Activated CD8-positive, alpha-beta T cell treated with anti-CD3 and anti-CD28 coated beads for 36 hours (primary cell): ENCODE measurements around the gene MALSU1. TPM values are rescaled to one million over a fixed set of nuclear protein-coding genes. Genes with fewer than 3 reads are reported as not detected.

ENCODE experiments used
- ATAC-seq: fragments of 200-7000 bp; cut with Tn5 transposase; one replicate; pipeline ENCODE4 v1.10.0; 2021; ENCODE audit warnings: mild to moderate bottlenecking, moderate library complexity
- CTCF ChIA-PET: fragments of 350-600 bp; sonication (Branson Sonifier 250); formaldehyde crosslinking; loops from one replicate; lab custom pipeline; 2021; ENCODE audit warnings: antibody characterized with exemption; lab: Charles Lee
- POLR2A ChIA-PET: fragments of 350-600 bp; sonication (Branson Sonifier 250); formaldehyde crosslinking; loops from one replicate; lab custom pipeline; 2021; ENCODE audit warnings: antibody characterized with exemption; lab: Charles Lee
- DNase-seq: peaks from one replicate; pipeline ENCODE4 v3.0.0-alpha.2; 2020
- H3K27ac Mint-ChIP-seq: one replicate; pipeline ENCODE4 v1.8.0; 2021; ENCODE audit warnings: mild to moderate bottlenecking, mixed read lengths
- H3K27me3 Mint-ChIP-seq: one replicate; pipeline ENCODE4 v1.8.0; 2021; ENCODE audit warnings: mixed read lengths
- H3K36me3 Mint-ChIP-seq: one replicate; pipeline ENCODE4 v1.8.0; 2021; ENCODE audit warnings: low read depth, mixed read lengths
- H3K4me1 Mint-ChIP-seq: one replicate; pipeline ENCODE4 v1.8.0; 2021; ENCODE audit warnings: low read depth, mixed read lengths
- H3K4me3 Mint-ChIP-seq: one replicate; pipeline ENCODE4 v1.8.0; 2021; ENCODE audit warnings: mild to moderate bottlenecking, moderate library complexity, mixed read lengths
- H3K9me3 Mint-ChIP-seq: one replicate; pipeline ENCODE4 v1.8.0; 2021; ENCODE audit warnings: mixed read lengths
- CTCF ChIP-seq: fragments of 200-600 bp; IDR thresholded peaks from one replicate; pipeline ENCODE4 v1.8.0; 2022; ENCODE audit warnings: antibody characterized with exemption, mild to moderate bottlenecking
- intact Hi-C: fragments of 100-400 bp; cut with micrococcal nuclease; formaldehyde crosslinking; loops from one replicate; pipeline ENCODE4 v1.10.0; 2022
- total RNA-seq, 2 experiments: library from RNA; stranded (reverse); gene quantifications; one replicate each; pipeline ENCODE4 v1.2.3, GENCODE V29; 2021

MALSU1 gene
- total RNA-seq, 2 experiments from 2014 or later: 99.1 to 101 TPM

DNA sequence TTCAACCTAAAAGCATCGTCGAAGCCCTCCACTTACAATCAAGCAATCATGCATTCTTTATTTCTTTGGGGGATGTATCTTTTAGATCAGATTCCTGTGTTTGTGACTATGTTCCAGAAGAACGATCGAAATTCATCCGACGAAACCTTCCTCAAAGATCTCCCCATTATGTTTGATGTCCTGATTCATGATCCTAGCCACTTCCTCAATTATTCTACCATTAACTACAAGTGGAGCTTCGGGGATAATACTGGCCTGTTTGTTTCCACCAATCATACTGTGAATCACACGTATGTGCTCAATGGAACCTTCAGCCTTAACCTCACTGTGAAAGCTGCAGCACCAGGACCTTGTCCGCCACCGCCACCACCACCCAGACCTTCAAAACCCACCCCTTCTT is 38.8 kb upstream of the MALSU1 start:
- POLR2A ChIA-PET: interaction anchor here (0.6 kb wide), 1 partner anchor 38 kb away, joined by 3 read pairs; no protein-coding TSS in a partner anchor
- no peaks in the 10 kb centered on the region for H3K9me3 Mint-ChIP-seq
- no peaks in the 10 kb centered on the region for H3K36me3 Mint-ChIP-seq
- no peak for TF ChIP-seq CTCF
- no peak overlapping the region for H3K4me3 Mint-ChIP-seq
- H3K4me1 Mint-ChIP-seq: peaks cover 3% of the 10 kb centered on the region
- CTCF ChIA-PET: interaction anchor here (1.2 to 12.7 kb wide), 5 partner anchors 12 to 468 kb away, joined by 3 to 139 read pairs (median 4); no protein-coding TSS in a partner anchor
- ATAC-seq (no peak), DNase-seq (no peak)
- H3K27ac Mint-ChIP-seq: no peak overlapping the region
- intact Hi-C loops: no loop called here
- peaks cover 7% of the 10 kb centered on the region for H3K27me3 Mint-ChIP-seq

DNA sequence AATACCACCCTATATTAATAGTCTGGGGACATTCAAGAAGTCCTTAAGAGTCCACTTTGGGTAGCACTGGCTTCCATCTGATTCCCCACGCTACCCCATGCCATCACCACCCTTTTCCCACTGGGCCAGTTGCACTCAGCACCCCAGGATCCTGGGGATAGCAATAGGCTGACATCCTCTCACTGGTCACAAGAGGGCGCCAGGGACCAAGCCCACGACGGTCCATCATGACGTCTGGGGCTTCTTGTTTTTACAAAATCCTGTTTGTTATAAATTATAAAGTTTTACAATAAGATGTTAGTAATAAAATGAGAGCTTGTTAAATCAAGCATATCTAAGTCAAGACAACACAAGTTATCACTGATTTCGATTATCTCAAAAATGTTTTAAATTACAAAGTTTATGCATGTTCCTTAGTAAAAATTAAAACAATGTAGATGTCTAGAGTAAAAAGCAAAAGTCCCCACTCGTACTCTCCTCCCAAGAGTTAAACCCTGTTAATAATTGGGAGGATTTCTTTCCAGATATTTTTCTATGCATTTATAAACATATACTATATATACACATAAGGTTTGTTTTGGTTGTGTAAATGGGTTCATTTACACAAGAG is 37.2 kb upstream of the MALSU1 start:
- TF ChIP-seq CTCF: peak; percentile 84
- DNase-seq: peak; percentile 73
- Mint-ChIP-seq H3K27me3 (peaks cover 1% of the 10 kb centered on the region), H3K36me3 (no peaks in the 10 kb centered on the region), H3K4me3 (no peak overlapping the region), H3K27ac (no peak overlapping the region), H3K9me3 (no peaks in the 10 kb centered on the region), H3K4me1 (peaks cover 3% of the 10 kb centered on the region)
- intact Hi-C loops: no loop called here
- CTCF ChIA-PET: interaction anchor here (0.6 to 12.7 kb wide), 19 partner anchors 10 to 262 kb away, joined by 3 to 139 read pairs (median 4); partner anchors contain the start of gene GPNMB
- ATAC-seq: peak; percentile 98
- POLR2A ChIA-PET: no interaction called here

GRCh38 chr7:23264916-23265458 is 34.2 kb upstream of the MALSU1 start:
- no peak for ATAC-seq
- intact Hi-C loops: no loop called here
- H3K27ac Mint-ChIP-seq: no peak overlapping the region
- ChIA-PET CTCF (interaction anchor here (1.0 to 12.7 kb wide), 6 partner anchors 7 to 93 kb away, joined by 3 to 139 read pairs (median 4); no protein-coding TSS in a partner anchor), POLR2A (interaction anchor here (0.7 kb wide), 1 partner anchor 267 kb away, joined by 3 read pairs; no protein-coding TSS in a partner anchor)
- no peak for TF ChIP-seq CTCF
- H3K4me3 Mint-ChIP-seq: no peak overlapping the region
- H3K27me3 Mint-ChIP-seq: peaks cover 2% of the 10 kb centered on the region
- no peak for DNase-seq
- H3K36me3 Mint-ChIP-seq: no peaks in the 10 kb centered on the region
- peaks cover 3% of the 10 kb centered on the region for H3K4me1 Mint-ChIP-seq
- no peaks in the 10 kb centered on the region for H3K9me3 Mint-ChIP-seq

DNA sequence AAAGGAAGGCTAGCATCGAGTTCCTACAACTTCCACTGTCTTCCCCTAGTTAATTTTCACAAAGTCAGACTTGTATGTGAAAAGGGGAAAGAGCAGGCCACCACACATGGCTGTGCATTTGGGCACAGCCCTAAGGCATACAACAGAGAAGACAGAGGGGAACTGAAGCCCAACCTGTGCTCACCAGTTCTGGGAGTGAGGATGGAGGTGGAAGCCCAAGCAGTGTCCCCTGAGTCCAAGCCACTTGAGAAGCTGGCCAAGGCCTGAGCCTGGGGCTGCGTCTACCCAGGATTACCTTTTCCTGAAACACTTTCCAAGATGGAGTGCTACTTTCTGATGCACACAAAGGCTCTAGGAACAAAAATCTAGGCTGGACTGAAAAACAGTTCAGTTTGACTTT is 32.2 kb upstream of the MALSU1 start:
- ChIA-PET POLR2A (no interaction called here), CTCF (no interaction called here)
- intact Hi-C loops: no loop called here
- Mint-ChIP-seq H3K4me1 (peaks cover 3% of the 10 kb centered on the region), H3K36me3 (no peaks in the 10 kb centered on the region), H3K9me3 (no peaks in the 10 kb centered on the region), H3K27ac (no peak overlapping the region), H3K27me3 (peaks cover 6% of the 10 kb centered on the region), H3K4me3 (no peak overlapping the region)
- DNase-seq: no peak
- ATAC-seq: no peak
- no peak for TF ChIP-seq CTCF

DNA sequence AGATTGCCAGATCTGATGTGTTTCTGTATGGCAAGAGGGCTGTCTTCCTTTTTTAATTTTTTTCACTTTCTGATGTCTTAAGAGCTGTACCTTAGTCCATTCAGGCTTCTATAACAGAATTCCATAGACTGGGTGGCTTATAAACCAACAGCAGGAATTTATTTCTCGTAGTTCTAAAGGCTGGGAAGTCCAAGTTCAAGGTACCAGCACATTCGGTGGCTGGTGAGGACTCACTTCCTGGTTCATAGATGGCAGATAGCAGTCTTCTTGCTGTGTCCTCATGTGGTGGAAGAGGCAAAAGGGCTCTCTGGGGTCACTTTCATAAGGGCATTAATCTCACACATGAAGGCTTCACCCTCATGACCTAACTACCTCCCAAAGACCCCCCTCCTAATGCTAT is 31.8 kb upstream of the MALSU1 start:
- Mint-ChIP-seq H3K36me3 (no peaks in the 10 kb centered on the region), H3K27ac (no peak overlapping the region), H3K4me3 (no peak overlapping the region), H3K9me3 (no peaks in the 10 kb centered on the region), H3K4me1 (peaks cover 3% of the 10 kb centered on the region), H3K27me3 (peaks cover 10% of the 10 kb centered on the region)
- intact Hi-C loops: no loop called here
- POLR2A ChIA-PET: no interaction called here
- ATAC-seq (no peak), DNase-seq (no peak)
- CTCF ChIA-PET: interaction anchor here (1.4 kb wide), 1 partner anchor 12 kb away, joined by 3 read pairs; no protein-coding TSS in a partner anchor
- TF ChIP-seq CTCF: no peak
